T-helper 1 cell treated with Interleukin-12 subunit alpha and Interleukin-12 subunit beta and Interleukin-4 antibody, amounts not matched to agents 30 μg/mL and 1 μg/mL, for 36 hours (primary cell): Measurements from ENCODE around the gene SLC22A23.

Experiments
- H3K27ac Mint-ChIP-seq: one replicate; pipeline ENCODE4 v1.8.0; 2021; ENCODE audit warnings: mild to moderate bottlenecking, mixed read lengths
- H3K27me3 Mint-ChIP-seq: one replicate; pipeline ENCODE4 v1.8.0; 2021; ENCODE audit warnings: low read depth, mixed read lengths
- H3K36me3 Mint-ChIP-seq: one replicate; pipeline ENCODE4 v1.8.0; 2021; ENCODE audit warnings: low read depth, mixed read lengths
- H3K4me1 Mint-ChIP-seq: one replicate; pipeline ENCODE4 v1.8.0; 2021; ENCODE audit warnings: low read depth, mixed read lengths
- H3K4me3 Mint-ChIP-seq: one replicate; pipeline ENCODE4 v1.8.0; 2021; ENCODE audit warnings: mild to moderate bottlenecking, moderate library complexity, mixed read lengths
- H3K9me3 Mint-ChIP-seq: one replicate; pipeline ENCODE4 v1.8.0; 2021; ENCODE audit warnings: mixed read lengths

SLC22A23 gene

GRCh38 chr6:3327403-3327802 is 129.4 kb downstream of the SLC22A23 start:
- Mint-ChIP-seq H3K4me1 (no peaks in the 10 kb centered on the region), H3K36me3 (no peaks in the 10 kb centered on the region), H3K27me3 (peaks cover 1% of the 10 kb centered on the region), H3K27ac (no peak overlapping the region), H3K4me3 (no peak overlapping the region), H3K9me3 (no peaks in the 10 kb centered on the region)

GRCh38 chr6:3326981-3327380 is 129.9 kb downstream of the SLC22A23 start:
- Mint-ChIP-seq H3K27me3 (no peaks in the 10 kb centered on the region), H3K27ac (no peak overlapping the region), H3K4me1 (no peaks in the 10 kb centered on the region), H3K36me3 (no peaks in the 10 kb centered on the region), H3K9me3 (no peaks in the 10 kb centered on the region), H3K4me3 (no peak overlapping the region)

- no peaks in the 10 kb centered on the region for H3K27me3 Mint-ChIP-seq
- no peak overlapping the region for H3K27ac Mint-ChIP-seq
- H3K9me3 Mint-ChIP-seq: no peaks in the 10 kb centered on the region
- H3K4me3 Mint-ChIP-seq: no peak overlapping the region
- no peaks in the 10 kb centered on the region for H3K4me1 Mint-ChIP-seq
- H3K36me3 Mint-ChIP-seq: no peaks in the 10 kb centered on the region
These were observed 130.5 kb downstream of the SLC22A23 start for GRCh38 chr6:3326184-3326971.

GRCh38 chr6:3325210-3325609 is 131.6 kb downstream of the SLC22A23 start:
- Mint-ChIP-seq H3K4me1 (no peaks in the 10 kb centered on the region), H3K36me3 (no peaks in the 10 kb centered on the region), H3K27ac (no peak overlapping the region), H3K27me3 (no peaks in the 10 kb centered on the region), H3K9me3 (no peaks in the 10 kb centered on the region), H3K4me3 (no peak overlapping the region)

- Mint-ChIP-seq H3K27ac (no peak overlapping the region), H3K27me3 (peaks cover 5% of the 10 kb centered on the region)
These were observed 132.4 kb downstream of the SLC22A23 start for GRCh38 chr6:3324262-3324942.

GRCh38 chr6:3323696-3324261 is 133.1 kb downstream of the SLC22A23 start:
- no peak overlapping the region for H3K27ac Mint-ChIP-seq
- no peaks in the 10 kb centered on the region for H3K9me3 Mint-ChIP-seq
- H3K4me1 Mint-ChIP-seq: peaks cover under 1% of the 10 kb centered on the region
- H3K27me3 Mint-ChIP-seq: peaks cover 11% of the 10 kb centered on the region
- H3K4me3 Mint-ChIP-seq: no peak overlapping the region
- H3K36me3 Mint-ChIP-seq: no peaks in the 10 kb centered on the region

More at GRCh38 chr6:3324262-3324942, 132.4 kb downstream of the SLC22A23 start:
- no peak overlapping the region for H3K4me3 Mint-ChIP-seq
- H3K9me3 Mint-ChIP-seq: no peaks in the 10 kb centered on the region
- H3K4me1 Mint-ChIP-seq: no peaks in the 10 kb centered on the region
- H3K36me3 Mint-ChIP-seq: no peaks in the 10 kb centered on the region

GRCh38 chr6:3323148-3323547 is 133.7 kb downstream of the SLC22A23 start:
- H3K4me3 Mint-ChIP-seq: no peak overlapping the region
- no peak overlapping the region for H3K27ac Mint-ChIP-seq
- no peaks in the 10 kb centered on the region for H3K36me3 Mint-ChIP-seq
- peaks cover 7% of the 10 kb centered on the region for H3K4me1 Mint-ChIP-seq
- no peaks in the 10 kb centered on the region for H3K9me3 Mint-ChIP-seq
- peaks cover 16% of the 10 kb centered on the region for H3K27me3 Mint-ChIP-seq

- H3K36me3 Mint-ChIP-seq: no peaks in the 10 kb centered on the region
- no peak overlapping the region for H3K4me3 Mint-ChIP-seq
- peaks cover 23% of the 10 kb centered on the region for H3K27me3 Mint-ChIP-seq
- no peaks in the 10 kb centered on the region for H3K9me3 Mint-ChIP-seq
- H3K4me1 Mint-ChIP-seq: peaks cover 13% of the 10 kb centered on the region
- no peak overlapping the region for H3K27ac Mint-ChIP-seq
These were observed 134.4 kb downstream of the SLC22A23 start for GRCh38 chr6:3322366-3322890.

GRCh38 chr6:3321875-3322274 is 135.0 kb downstream of the SLC22A23 start:
- H3K36me3 Mint-ChIP-seq: no peaks in the 10 kb centered on the region
- no peaks in the 10 kb centered on the region for H3K9me3 Mint-ChIP-seq
- H3K4me3 Mint-ChIP-seq: no peak overlapping the region
- H3K27me3 Mint-ChIP-seq: peaks cover 28% of the 10 kb centered on the region
- H3K4me1 Mint-ChIP-seq: peaks cover 13% of the 10 kb centered on the region
- H3K27ac Mint-ChIP-seq: no peak overlapping the region

GRCh38 chr6:3321042-3321441 is 135.8 kb downstream of the SLC22A23 start:
- H3K4me1 Mint-ChIP-seq: peaks cover 13% of the 10 kb centered on the region
- H3K9me3 Mint-ChIP-seq: no peaks in the 10 kb centered on the region
- H3K27ac Mint-ChIP-seq: no peak overlapping the region
- H3K27me3 Mint-ChIP-seq: peaks cover 28% of the 10 kb centered on the region
- no peak overlapping the region for H3K4me3 Mint-ChIP-seq
- H3K36me3 Mint-ChIP-seq: no peaks in the 10 kb centered on the region

- no peak overlapping the region for H3K4me3 Mint-ChIP-seq
- H3K9me3 Mint-ChIP-seq: no peaks in the 10 kb centered on the region
- peaks cover 28% of the 10 kb centered on the region for H3K27me3 Mint-ChIP-seq
- no peaks in the 10 kb centered on the region for H3K36me3 Mint-ChIP-seq
- H3K4me1 Mint-ChIP-seq: peaks cover 13% of the 10 kb centered on the region
- no peak overlapping the region for H3K27ac Mint-ChIP-seq
These were observed 136.5 kb downstream of the SLC22A23 start for GRCh38 chr6:3320238-3320811.

GRCh38 chr6:3319610-3320200 is 137.1 kb downstream of the SLC22A23 start:
- Mint-ChIP-seq H3K4me3 (no peak overlapping the region), H3K4me1 (peaks cover 13% of the 10 kb centered on the region), H3K9me3 (no peaks in the 10 kb centered on the region), H3K36me3 (no peaks in the 10 kb centered on the region), H3K27me3 (peaks cover 28% of the 10 kb centered on the region), H3K27ac (no peak overlapping the region)

GRCh38 chr6:3318821-3319540 is 137.9 kb downstream of the SLC22A23 start:
- H3K4me3 Mint-ChIP-seq: no peak overlapping the region
- no peak overlapping the region for H3K27ac Mint-ChIP-seq
- H3K9me3 Mint-ChIP-seq: no peaks in the 10 kb centered on the region
- no peaks in the 10 kb centered on the region for H3K36me3 Mint-ChIP-seq
- H3K4me1 Mint-ChIP-seq: peaks cover 13% of the 10 kb centered on the region
- H3K27me3 Mint-ChIP-seq: peaks cover 28% of the 10 kb centered on the region

GRCh38 chr6:3318226-3318625 is 138.6 kb downstream of the SLC22A23 start:
- no peaks in the 10 kb centered on the region for H3K36me3 Mint-ChIP-seq
- no peak overlapping the region for H3K4me3 Mint-ChIP-seq
- peaks cover 13% of the 10 kb centered on the region for H3K4me1 Mint-ChIP-seq
- no peak overlapping the region for H3K27ac Mint-ChIP-seq
- peaks cover 28% of the 10 kb centered on the region for H3K27me3 Mint-ChIP-seq
- H3K9me3 Mint-ChIP-seq: no peaks in the 10 kb centered on the region
